Uterus (tissue), 2 donors: ENCODE data around the gene DCC.

Experiments
- POLR2A ChIP-seq, 2 donors: fragments of 450-650 bp; IDR thresholded peaks; one replicate each; pipeline ENCODE4 v1.6.1; 2016; ENCODE audit warnings: antibody characterized with exemption in 2 of 2, mild to moderate bottlenecking in 1 of 2, moderate library complexity in 1 of 2
- TF ChIP-seq, protein P1 (sequence below), 4 experiments: fragments of 200-600 bp in 2 of 4; fragments of 450-650 bp in 2 of 4; sonication (generic) in 2 of 4; IDR thresholded peaks; one replicate each; pipeline ENCODE4 v1.5.1; 2016 to 2019; ENCODE audit warnings: antibody characterized with exemption in 4 of 4, mild to moderate bottlenecking in 2 of 4, moderate library complexity in 1 of 4

DNA sequence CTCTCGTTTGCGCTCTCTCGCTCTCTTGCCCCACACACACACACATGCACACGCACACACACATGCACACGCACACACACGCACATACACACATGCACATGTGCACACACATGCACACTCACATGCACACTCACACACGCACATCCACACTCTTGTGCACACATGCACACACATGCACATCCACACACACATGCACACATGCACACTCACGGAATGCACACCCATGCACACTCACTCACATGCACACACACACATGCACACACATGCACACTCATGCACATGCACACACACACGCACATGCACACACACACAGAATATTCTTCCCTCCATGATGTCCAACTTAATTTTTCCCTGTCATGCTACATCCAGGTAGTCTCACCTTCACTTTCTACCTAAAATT is 360.1 kb downstream of the DCC start:
- TF ChIP-seq POLR2A (IDR thresholded peaks at IDR 0.05): no peak
- TF ChIP-seq, protein P1, sequence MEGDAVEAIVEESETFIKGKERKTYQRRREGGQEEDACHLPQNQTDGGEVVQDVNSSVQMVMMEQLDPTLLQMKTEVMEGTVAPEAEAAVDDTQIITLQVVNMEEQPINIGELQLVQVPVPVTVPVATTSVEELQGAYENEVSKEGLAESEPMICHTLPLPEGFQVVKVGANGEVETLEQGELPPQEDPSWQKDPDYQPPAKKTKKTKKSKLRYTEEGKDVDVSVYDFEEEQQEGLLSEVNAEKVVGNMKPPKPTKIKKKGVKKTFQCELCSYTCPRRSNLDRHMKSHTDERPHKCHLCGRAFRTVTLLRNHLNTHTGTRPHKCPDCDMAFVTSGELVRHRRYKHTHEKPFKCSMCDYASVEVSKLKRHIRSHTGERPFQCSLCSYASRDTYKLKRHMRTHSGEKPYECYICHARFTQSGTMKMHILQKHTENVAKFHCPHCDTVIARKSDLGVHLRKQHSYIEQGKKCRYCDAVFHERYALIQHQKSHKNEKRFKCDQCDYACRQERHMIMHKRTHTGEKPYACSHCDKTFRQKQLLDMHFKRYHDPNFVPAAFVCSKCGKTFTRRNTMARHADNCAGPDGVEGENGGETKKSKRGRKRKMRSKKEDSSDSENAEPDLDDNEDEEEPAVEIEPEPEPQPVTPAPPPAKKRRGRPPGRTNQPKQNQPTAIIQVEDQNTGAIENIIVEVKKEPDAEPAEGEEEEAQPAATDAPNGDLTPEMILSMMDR (IDR thresholded peaks at IDR 0.05): no peak
